Mesodermal cell (in vitro differentiated cells): ENCODE measurements around the gene ATP10A.

Experiments used
- H3K27ac ChIP-seq: 2 replicates; pipeline ENCODE4 v1.7.0; 2013; ENCODE audit warnings: mild to moderate bottlenecking, low read depth, low read length, moderate library complexity; ENCODE audit not compliant: severe bottlenecking
- H3K36me3 ChIP-seq: 2 replicates; pipeline ENCODE4 v1.7.1; 2013; ENCODE audit warnings: mild to moderate bottlenecking, low read length, moderate library complexity; ENCODE audit not compliant: control insufficient read depth, insufficient read depth
- H3K4me1 ChIP-seq: one replicate; pipeline ENCODE4 v1.7.1; 2013; ENCODE audit warnings: mild to moderate bottlenecking, low read length; ENCODE audit not compliant: insufficient read depth, control insufficient read depth, poor library complexity, severe bottlenecking
- H3K4me3 ChIP-seq: 2 replicates; pipeline ENCODE4 v1.7.0; 2013; ENCODE audit warnings: low read length, control low read depth, mild to moderate bottlenecking; ENCODE audit not compliant: insufficient read depth, poor library complexity, severe bottlenecking; ENCODE audit errors: extremely low read depth
- H3K9me3 ChIP-seq: 2 replicates; pipeline ENCODE4 v1.7.1; 2013; ENCODE audit warnings: mild to moderate bottlenecking, low read length, moderate library complexity; ENCODE audit not compliant: control insufficient read depth
- WGBS, 2 experiments: methylation state at CpG; one replicate each; pipeline ENCODE4 v1.1.5; 2013; ENCODE audit warnings: missing lambda C conversion rate in 2 of 2; ENCODE audit not compliant: insufficient coverage in 2 of 2; 5-methylcytosine and 5-hydroxymethylcytosine counted together

ATP10A gene

DNA sequence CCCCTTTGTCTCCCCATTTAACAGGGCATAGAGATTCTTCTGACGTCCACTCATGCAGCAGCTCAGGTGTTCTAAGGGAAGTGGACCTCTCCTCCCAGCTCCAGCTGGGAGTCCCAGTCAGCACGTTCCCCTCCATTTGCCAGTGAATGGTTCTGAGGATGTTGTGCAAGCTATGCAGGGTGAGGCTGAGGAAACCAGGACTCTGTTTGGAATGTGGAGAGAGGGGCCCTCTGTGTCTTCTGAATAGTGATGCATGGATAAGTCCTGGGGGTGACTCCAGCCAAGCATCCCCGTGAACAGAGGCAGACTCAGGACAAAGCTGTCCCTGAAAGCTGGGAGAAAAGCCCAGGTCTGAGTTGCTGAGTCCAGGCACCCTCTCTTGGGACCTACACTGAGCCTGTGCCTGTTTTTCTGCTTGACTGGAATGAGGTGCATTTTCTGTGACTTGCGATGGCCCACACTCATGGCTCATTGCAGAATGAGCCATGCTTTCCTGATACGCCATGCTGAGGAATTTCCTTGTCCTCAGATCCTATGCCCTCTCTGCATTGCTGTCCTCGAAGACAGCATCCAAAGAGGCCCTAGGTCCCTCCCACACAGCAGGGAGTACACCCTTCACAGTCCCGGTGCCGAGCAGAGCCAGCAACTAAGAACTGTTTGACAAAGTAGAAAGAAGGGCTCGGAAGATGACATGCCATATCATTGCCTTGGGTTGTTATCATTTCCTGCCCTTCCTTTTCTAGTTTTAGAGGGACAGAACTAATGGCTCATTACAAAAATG, 185.2 kb downstream of the ATP10A start:
- Histone ChIP-seq H3K4me3 (no peak overlapping the region), H3K36me3 (no peaks in the 10 kb centered on the region), H3K27ac (no peak overlapping the region), H3K9me3 (no peaks in the 10 kb centered on the region), H3K4me1 (peaks cover 4% of the 10 kb centered on the region)
- 66 to 67% methylated on average over 6 to 7 of the region's 9 CpGs for WGBS, 2 experiments

DNA sequence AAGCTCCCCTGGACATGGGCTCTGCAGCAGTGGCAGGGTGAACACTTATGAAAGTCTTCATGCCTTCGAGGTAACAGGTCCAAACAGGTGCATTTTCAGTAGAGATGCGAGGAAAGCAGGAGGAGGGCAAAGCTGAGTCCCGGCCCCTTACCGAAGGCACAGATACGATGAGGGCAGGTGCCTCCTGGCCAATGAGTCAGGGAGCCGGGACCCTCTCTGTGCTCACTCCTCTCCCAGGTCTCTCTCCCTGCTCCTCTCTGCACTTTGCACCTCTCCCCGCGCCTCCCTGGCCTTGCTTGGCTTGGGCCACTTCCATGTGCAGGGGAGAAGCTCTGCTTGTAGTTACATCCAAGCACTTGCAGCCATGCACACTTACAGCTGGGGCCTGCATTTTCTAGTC, 187.1 kb downstream of the ATP10A start:
- 90 to 93% methylated on average over 6 to 7 of the region's 8 CpGs for WGBS, 2 experiments

DNA sequence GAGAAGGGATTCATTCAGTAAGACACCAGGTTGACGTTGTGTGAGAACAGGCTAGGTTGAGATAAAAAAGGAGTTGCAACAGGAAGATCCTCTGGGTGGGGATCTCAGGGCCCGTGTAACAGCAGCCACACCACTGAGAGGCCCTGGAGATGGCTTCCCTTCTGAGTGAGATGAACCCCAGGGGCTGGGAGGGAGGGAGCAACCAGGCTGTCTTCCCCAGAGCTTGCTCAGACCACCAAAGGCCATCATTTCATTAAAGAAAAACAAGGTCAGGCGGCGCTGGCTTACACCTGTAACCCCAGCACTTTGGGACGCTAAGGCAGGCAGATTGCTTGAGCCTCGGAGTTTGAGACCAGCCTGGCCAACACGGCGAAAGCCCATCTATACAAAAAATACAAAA, 187.7 kb downstream of the ATP10A start:
- 81 to 86% methylated on average over 6 of the region's 8 CpGs for WGBS, 2 experiments
- H3K4me3 ChIP-seq, result no peak overlapping the region
- no peaks in the 10 kb centered on the region for H3K36me3 ChIP-seq
- no peaks in the 10 kb centered on the region for H3K9me3 ChIP-seq
- peaks cover 18% of the 10 kb centered on the region for H3K4me1 ChIP-seq
- no peak overlapping the region for H3K27ac ChIP-seq

More for the DNA sequence above, 187.1 kb downstream of the ATP10A start:
- Histone ChIP-seq H3K4me3 (no peak overlapping the region), H3K9me3 (no peaks in the 10 kb centered on the region), H3K4me1 (peaks cover 11% of the 10 kb centered on the region), H3K27ac (no peak overlapping the region), H3K36me3 (no peaks in the 10 kb centered on the region)

DNA sequence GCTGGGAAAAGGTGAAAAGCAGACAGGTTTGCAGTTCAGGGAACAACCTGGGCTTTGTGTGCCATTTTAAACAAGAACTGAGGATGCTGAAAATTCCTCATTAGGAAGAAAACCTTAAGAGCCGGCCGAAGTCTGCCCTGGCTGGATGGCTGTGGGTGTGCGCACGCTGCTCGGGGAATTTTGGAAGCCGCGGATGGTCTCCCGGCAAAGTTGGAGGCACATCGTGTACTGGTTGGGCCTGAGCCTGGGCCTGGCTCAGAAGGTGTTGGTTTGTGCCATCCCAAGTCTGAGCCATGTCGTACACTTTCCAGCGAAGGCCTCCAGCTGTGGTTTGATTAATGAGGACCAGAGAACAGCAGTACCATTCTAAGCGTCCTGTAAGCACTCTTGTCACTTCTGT, 188.2 kb downstream of the ATP10A start:
- Histone ChIP-seq H3K36me3 (no peaks in the 10 kb centered on the region), H3K27ac (no peak overlapping the region), H3K4me3 (no peak overlapping the region), H3K4me1 (peaks cover 18% of the 10 kb centered on the region), H3K9me3 (no peaks in the 10 kb centered on the region)
- WGBS, 2 experiments, result 91 to 93% methylated on average over 11 to 12 of the region's 12 CpGs

DNA sequence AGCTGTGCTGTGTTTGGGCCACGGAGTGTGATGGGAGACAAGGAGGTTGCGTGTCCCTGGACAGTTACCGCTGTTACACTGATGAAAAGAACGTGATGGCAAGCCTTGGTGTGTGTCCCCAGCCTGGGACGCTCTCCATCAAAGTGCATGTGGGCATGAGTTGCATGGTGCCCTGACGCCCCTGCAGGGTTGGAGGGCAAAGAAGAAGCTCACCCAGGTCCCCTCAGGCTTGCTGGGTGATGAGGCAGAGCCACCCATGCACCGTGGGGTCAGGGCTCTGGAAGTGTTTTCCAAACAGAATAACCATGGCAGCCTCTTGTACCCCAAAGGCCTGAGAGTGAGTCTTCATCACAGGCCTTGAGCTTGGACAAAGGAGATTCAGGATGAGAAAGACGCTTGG, 189.2 kb downstream of the ATP10A start:
- Histone ChIP-seq H3K36me3 (no peaks in the 10 kb centered on the region), H3K27ac (no peak overlapping the region)
- WGBS, 2 experiments, result 90 to 95% methylated on average over 7 of the region's 8 CpGs

DNA sequence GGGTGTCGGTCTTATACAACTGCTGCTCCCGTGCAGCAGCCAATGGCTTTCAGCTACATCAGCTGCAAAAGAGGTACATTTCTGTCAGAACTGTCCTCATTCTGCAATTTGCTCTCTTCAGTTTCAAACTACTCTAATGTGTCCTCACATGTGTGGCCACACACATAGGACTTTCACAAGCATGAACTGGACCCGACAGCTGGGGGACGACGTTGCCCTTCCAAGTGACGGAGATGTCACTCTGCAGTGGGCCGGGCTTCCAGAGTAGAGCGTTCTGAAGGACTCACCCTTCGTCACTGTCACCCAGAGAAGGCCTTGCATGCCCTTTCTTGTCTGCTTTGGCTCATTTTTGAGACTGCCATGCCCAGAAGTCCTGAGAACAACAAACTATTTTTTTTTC, 189.8 kb downstream of the ATP10A start:
- Histone ChIP-seq H3K4me1 (peaks cover 27% of the 10 kb centered on the region), H3K9me3 (no peaks in the 10 kb centered on the region), H3K36me3 (no peaks in the 10 kb centered on the region), H3K4me3 (no peak overlapping the region), H3K27ac (no peak overlapping the region)
- WGBS, 2 experiments, result 94 to 96% methylated on average over 9 of the region's 9 CpGs

More for the DNA sequence above, 189.2 kb downstream of the ATP10A start:
- peaks cover 21% of the 10 kb centered on the region for H3K4me1 ChIP-seq
- H3K4me3 ChIP-seq, result no peak overlapping the region
- H3K9me3 ChIP-seq, result no peaks in the 10 kb centered on the region

DNA sequence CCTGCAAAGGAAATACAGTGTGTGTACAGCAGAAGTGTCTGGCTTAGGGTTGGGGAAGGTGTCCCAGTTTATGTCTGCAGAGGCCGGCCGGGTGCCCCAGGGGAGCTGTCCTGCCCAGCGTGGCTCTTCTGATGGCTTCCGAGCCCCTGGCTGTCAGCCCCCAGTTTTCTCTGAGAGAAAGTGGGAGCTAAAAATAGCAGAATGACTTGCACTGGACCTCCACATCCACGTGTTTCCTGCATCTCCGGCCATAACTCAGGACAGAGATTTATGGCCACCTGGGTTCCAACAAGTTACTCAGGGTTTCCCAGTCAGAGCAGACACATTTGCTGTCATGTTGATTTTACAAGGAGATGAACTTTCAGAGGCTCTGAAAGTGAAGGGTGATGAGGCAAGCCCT, 192.0 kb downstream of the ATP10A start:
- Histone ChIP-seq H3K27ac (peak overlapping the region; percentile 82), H3K9me3 (no peaks in the 10 kb centered on the region), H3K4me1 (peaks cover 27% of the 10 kb centered on the region), H3K36me3 (no peaks in the 10 kb centered on the region), H3K4me3 (no peak overlapping the region)
- 27 to 39% methylated on average over 3 to 5 of the region's 6 CpGs for WGBS, 2 experiments

DNA sequence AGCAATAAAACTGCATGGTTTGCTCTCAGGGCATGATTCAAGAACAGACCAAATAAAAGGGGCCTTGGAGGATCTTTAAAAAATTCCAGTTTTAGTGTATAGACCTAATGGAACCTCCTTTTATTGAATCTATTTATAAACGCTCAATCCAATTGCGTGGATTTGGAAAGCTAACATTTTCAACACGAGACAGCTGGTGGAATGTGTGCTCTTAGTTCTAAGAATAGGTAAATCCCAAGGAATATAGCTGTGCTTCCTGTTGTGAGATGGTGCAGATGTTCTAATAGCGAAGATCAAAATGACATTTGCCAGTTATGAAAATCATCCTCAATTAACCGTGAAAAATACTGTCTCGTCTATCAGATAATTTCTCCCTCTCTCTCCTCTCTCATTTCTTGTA, 192.5 kb downstream of the ATP10A start:
- H3K4me1 ChIP-seq, result peaks cover 27% of the 10 kb centered on the region
- WGBS, 2 experiments, result 60% methylated on average over 1 of the region's 6 CpGs; no CpG with 5 or more reads in 1 of the 2 experiments
- H3K27ac ChIP-seq, result peak overlapping the region; percentile 82

DNA sequence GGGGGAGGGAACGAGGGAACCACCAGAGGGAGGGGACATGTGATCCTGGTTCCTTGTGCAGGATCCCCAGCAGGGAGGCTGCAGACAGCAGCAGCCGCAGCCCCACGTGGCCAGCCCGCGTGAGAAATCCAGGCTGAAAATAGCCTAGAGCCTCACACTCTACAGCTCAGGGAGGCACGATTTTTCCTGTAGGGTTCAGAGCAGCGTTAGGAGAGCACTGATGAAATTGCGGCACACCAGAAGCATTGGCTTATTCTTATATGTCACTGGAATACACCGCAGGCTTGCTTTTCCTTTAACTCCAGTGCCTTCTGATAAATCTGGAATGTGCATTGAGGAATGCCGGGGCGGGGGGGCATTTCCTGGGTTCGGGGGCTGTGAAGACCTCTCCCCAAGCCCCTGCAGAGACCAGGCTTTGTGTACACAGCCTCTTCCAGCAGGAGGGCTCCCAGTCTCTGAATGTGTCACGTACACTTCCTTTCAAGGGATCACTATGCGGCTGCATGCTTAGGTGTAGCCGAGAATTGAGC, 193.0 kb downstream of the ATP10A start:
- Histone ChIP-seq H3K27ac (peak overlapping the region; percentile 82), H3K4me1 (peaks cover 27% of the 10 kb centered on the region), H3K4me3 (peak overlapping the region; percentile 3), H3K9me3 (no peaks in the 10 kb centered on the region), H3K36me3 (no peaks in the 10 kb centered on the region)
- 1 to 2% methylated on average over 12 to 13 of the region's 15 CpGs for WGBS, 2 experiments

More for the DNA sequence above, 192.5 kb downstream of the ATP10A start:
- Histone ChIP-seq H3K36me3 (no peaks in the 10 kb centered on the region), H3K4me3 (peak overlapping the region; percentile 3), H3K9me3 (no peaks in the 10 kb centered on the region)

DNA sequence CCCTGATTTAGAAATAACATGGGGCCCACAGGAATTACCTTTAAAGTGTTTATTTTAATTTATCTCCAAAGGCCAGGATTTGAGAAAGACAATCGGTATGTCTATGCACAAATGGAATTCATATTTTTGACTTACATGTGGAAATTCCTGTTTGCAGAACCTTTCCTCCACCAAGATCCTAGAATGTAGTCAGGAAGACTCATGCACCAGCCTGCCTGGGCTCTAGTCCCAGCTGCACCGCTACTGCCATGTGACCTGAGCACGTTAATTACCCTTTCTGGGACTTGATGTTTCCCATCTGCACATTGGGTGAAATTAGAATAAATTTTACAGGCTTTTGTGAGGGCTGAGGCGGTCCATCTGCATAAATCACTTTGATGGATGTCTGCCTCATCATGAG, 194.2 kb downstream of the ATP10A start:
- Histone ChIP-seq H3K4me3 (no peak overlapping the region), H3K9me3 (no peaks in the 10 kb centered on the region), H3K27ac (no peak overlapping the region), H3K36me3 (no peaks in the 10 kb centered on the region), H3K4me1 (peaks cover 27% of the 10 kb centered on the region)
- WGBS, 2 experiments, result 79 to 93% methylated on average over 3 of the region's 4 CpGs

DNA sequence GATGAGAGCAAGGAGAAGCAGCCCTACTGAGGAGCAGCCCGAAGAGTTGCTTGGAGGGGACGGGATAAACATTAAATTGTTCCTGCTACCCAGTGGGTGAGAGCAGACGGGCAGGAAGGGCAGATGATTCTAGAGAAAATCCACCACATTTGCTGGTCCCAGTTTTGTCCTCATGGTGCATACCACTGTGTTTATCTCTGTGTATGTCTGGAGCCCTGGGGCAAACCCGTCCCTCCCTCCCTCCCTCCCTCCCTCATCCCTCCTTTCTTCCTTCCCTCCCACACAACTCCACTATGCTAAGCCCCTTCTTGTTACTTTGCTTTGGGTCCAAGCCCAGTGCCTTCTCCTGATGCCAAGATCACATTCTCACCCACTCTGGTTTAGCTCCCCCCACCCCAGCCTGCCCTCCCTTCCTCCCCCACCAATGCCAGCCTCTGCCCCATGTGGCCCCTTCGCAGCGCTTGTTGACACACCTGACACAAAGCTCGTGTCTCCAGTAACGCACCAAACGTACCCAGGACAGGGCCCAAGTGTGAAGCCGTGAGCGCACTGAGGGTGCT, 194.8 kb downstream of the ATP10A start:
- 89 to 91% methylated on average over 10 to 11 of the region's 11 CpGs for WGBS, 2 experiments
- H3K27ac ChIP-seq, result no peak overlapping the region

More for the DNA sequence above, 194.8 kb downstream of the ATP10A start:
- Histone ChIP-seq H3K4me1 (peaks cover 27% of the 10 kb centered on the region), H3K36me3 (no peaks in the 10 kb centered on the region), H3K4me3 (no peak overlapping the region), H3K9me3 (no peaks in the 10 kb centered on the region)
